GM12878 (cell line): ENCODE measurements around the gene SORCS1. TPM values are rescaled to one million over a fixed set of nuclear protein-coding genes. Genes with fewer than 3 reads are reported as not detected.

Experiments
- ATAC-seq: fragments of 200-7000 bp; cut with Tn5 transposase; 3 replicates; pipeline ENCODE4 v1.9.1; 2020; ENCODE audit warnings: mild to moderate bottlenecking, moderate library complexity
- BruUV-seq: library from RNA; stranded (reverse); fragments of 400-500 nt; replicated peaks from 2 replicates; lab custom pipeline; 2021; lab: Mats Ljungman, UMichigan
- CTCF ChIA-PET: fragments of 300-600 bp; sonication (Branson Sonifier 250); formaldehyde crosslinking; extraction: SDS; loops from one replicate; lab custom pipeline; 2021; ENCODE audit warnings: inconsistent platforms; lab: Yijun Ruan, JAX
- POLR2A ChIA-PET: fragments of 350-600 bp; formaldehyde crosslinking; extraction: SDS; loops from one replicate; lab custom pipeline; 2021; ENCODE audit warnings: inconsistent platforms; lab: Charles Lee
- RAD21 ChIA-PET: fragments of 300-600 bp; sonication (Branson Sonifier 250); formaldehyde crosslinking; loops from one replicate; lab custom pipeline; 2023; ENCODE audit warnings: antibody characterized with exemption; ENCODE audit not compliant: unreplicated experiment; lab: Charles Lee
- SMC1A ChIA-PET: fragments of 300-600 bp; sonication (Branson Sonifier 250); formaldehyde crosslinking; loops from one replicate; lab custom pipeline; 2023; ENCODE audit not compliant: unreplicated experiment, uncharacterized antibody; lab: Charles Lee
- DNase-seq: peaks from one replicate; pipeline ENCODE4 v3.0.0-alpha.2; 2011; ENCODE audit warnings: low read depth, low spot score
- FAIRE-seq: peaks from 3 replicates; lab custom pipeline; 2011; peaks lifted over from hg19 to GRCh38; lab: Jason Lieb, UNC
- H2AFZ ChIP-seq: 2 replicates; pipeline ENCODE4 v1.6.0; 2011; ENCODE audit warnings: low read depth, low read length, control low read depth; ENCODE audit not compliant: control insufficient read depth
- H3K27ac ChIP-seq: 2 replicates; pipeline ENCODE4 v1.5.1; 2011; ENCODE audit warnings: control low read depth; ENCODE audit not compliant: control insufficient read depth, insufficient read depth
- H3K27me3 ChIP-seq, 2 experiments: replicated peaks in 1 of 2; 2 replicates each; pipeline versions ENCODE4 v1.6.0 to v1.6.1; 2011; ENCODE audit warnings: low read length in 1 of 2; ENCODE audit not compliant: control insufficient read depth in 2 of 2, insufficient read depth in 2 of 2
- H3K36me3 ChIP-seq, 2 experiments: 2 replicates each; pipeline ENCODE4 v1.5.1; 2011; ENCODE audit warnings: low read length in 1 of 2; ENCODE audit not compliant: control insufficient read depth in 2 of 2, insufficient read depth in 2 of 2
- H3K4me1 ChIP-seq: 2 replicates; pipeline ENCODE4 v1.6.1; 2011; ENCODE audit warnings: mild to moderate bottlenecking, low read length, moderate library complexity, mixed read lengths; ENCODE audit not compliant: control insufficient read depth, insufficient read depth
- H3K4me2 ChIP-seq: 2 replicates; pipeline ENCODE4 v1.6.0; 2011; ENCODE audit warnings: control low read depth; ENCODE audit not compliant: control insufficient read depth, insufficient read depth
- H3K4me3 ChIP-seq: fragments of 200-600 bp; sonication (generic); 2 replicates; pipeline ENCODE4 v1.5.1; 2016
- H3K79me2 ChIP-seq: 2 replicates; pipeline ENCODE4 v1.6.0; 2011; ENCODE audit warnings: low read length; ENCODE audit not compliant: control insufficient read depth, insufficient read depth
- H3K9ac ChIP-seq: 2 replicates; pipeline ENCODE4 v1.8.0; 2011; ENCODE audit warnings: low read length, control low read depth, mixed read lengths; ENCODE audit not compliant: control insufficient read depth, insufficient read depth
- H3K9me3 ChIP-seq: replicated peaks from 3 replicates; pipeline ENCODE4 v1.5.1; 2011; ENCODE audit warnings: mild to moderate bottlenecking, low read length; ENCODE audit not compliant: control insufficient read depth, insufficient read depth
- H4K20me1 ChIP-seq: 2 replicates; pipeline ENCODE4 v1.6.0; 2011; ENCODE audit not compliant: control insufficient read depth, insufficient read depth
- BMI1 ChIP-seq: fragments of 450-650 bp; IDR thresholded peaks from 2 replicates; pipeline ENCODE4 v1.6.1; 2016; ENCODE audit warnings: mild to moderate bottlenecking, moderate library complexity, borderline replicate concordance
- CBFB ChIP-seq: IDR thresholded peaks from 2 replicates; pipeline ENCODE4 v1.6.1; 2016; ENCODE audit warnings: antibody characterized with exemption, low read depth
- CBX5 ChIP-seq: sonication (generic); IDR thresholded peaks from 2 replicates; pipeline ENCODE4 v1.6.1; 2016; ENCODE audit warnings: low read depth, moderate library complexity, mild to moderate bottlenecking, inconsistent platforms
- CEBPB ChIP-seq, 2 experiments: fragments of 150-350 bp in 1 of 2; IDR thresholded peaks; 2 replicates each; pipeline ENCODE4 v1.6.1; 2012 to 2014; ENCODE audit warnings: low read depth in 2 of 2, low read length in 2 of 2, borderline replicate concordance in 1 of 2, inconsistent platforms in 1 of 2
- CHD1 ChIP-seq: IDR thresholded peaks from 2 replicates; pipeline ENCODE4 v1.6.1; 2012; ENCODE audit warnings: low read depth, low read length, improper control_type of control experiment
- HDAC2 ChIP-seq: fragments of 200-600 bp; sonication (generic); IDR thresholded peaks from 2 replicates; pipeline ENCODE4 v1.6.1; 2017
- IKZF2 ChIP-seq, 2 experiments: fragments of 450-650 bp; IDR thresholded peaks; 2 replicates each; pipeline ENCODE4 v1.6.1; 2017; ENCODE audit warnings: mild to moderate bottlenecking in 2 of 2, moderate library complexity in 2 of 2
- IRF4 ChIP-seq: IDR thresholded peaks from 2 replicates; pipeline ENCODE4 v1.6.1; 2011; ENCODE audit warnings: low read depth, low read length
- LARP7 ChIP-seq: fragments of 450-650 bp; IDR thresholded peaks from 2 replicates; pipeline ENCODE4 v1.6.1; 2017; ENCODE audit warnings: mild to moderate bottlenecking
- PAX8 ChIP-seq: fragments of 450-650 bp; IDR thresholded peaks from 2 replicates; pipeline ENCODE4 v1.6.1; 2017; ENCODE audit warnings: mild to moderate bottlenecking, moderate library complexity
- RB1 ChIP-seq: fragments of 450-650 bp; formaldehyde crosslinking; IDR thresholded peaks from 2 replicates; pipeline ENCODE4 v1.6.1; 2017; ENCODE audit warnings: mild to moderate bottlenecking, borderline replicate concordance
- SREBF2 ChIP-seq: IDR thresholded peaks from 2 replicates; pipeline ENCODE4 v1.6.1; 2012; ENCODE audit warnings: mild to moderate bottlenecking, low read length
- SUZ12 ChIP-seq: fragments of 200-600 bp; sonication (generic); IDR thresholded peaks from one replicate; pipeline ENCODE4 v1.6.1; 2018; ENCODE audit warnings: antibody characterized with exemption, mild to moderate bottlenecking; ENCODE audit not compliant: unreplicated experiment
- ZNF274 ChIP-seq: IDR thresholded peaks from one replicate; pipeline ENCODE4 v1.8.0; 2011; ENCODE audit not compliant: insufficient read length, insufficient read depth
- WGBS: methylation state at CpG from one replicate; pipeline ENCODE4 v1.1.6; 2016; ENCODE audit warnings: low lambda C conversion rate; ENCODE audit not compliant: insufficient replicate concordance, insufficient coverage; ENCODE audit errors: missing lambda C conversion rate; 5-methylcytosine and 5-hydroxymethylcytosine counted together
- in situ Hi-C: fragments of 300-500 bp; cut with MboI; formaldehyde crosslinking; loops from 9 replicates; pipeline ENCODE4 v1.14.3; 2018; ENCODE audit warnings: mixed read lengths
- intact Hi-C: fragments of 100-400 bp; cut with micrococcal nuclease; formaldehyde crosslinking; loops from one replicate; pipeline ENCODE4 v1.14.2; 2022; ENCODE audit not compliant: unreplicated experiment
- polyA plus RNA-seq, 11 experiments: library from polyadenylated mRNA; depleted of rRNA in 4 of 11; unstranded in 6 of 11; stranded (reverse) in 5 of 11; fragments of >200 nt; fragmentation: Nextera tagmentation in 4 of 11; fragmentation: Illumina TruSeq in 1 of 11; extraction: Ambion mirVana in 4 of 11; extraction: Trizol in 1 of 11; gene quantifications; 1 replicate in 1 of 11; 2 replicates in 10 of 11; pipeline versions ENCODE4 v1.2.1 to v1.2.3, GENCODE V29; 2011 to 2016; ENCODE audit warnings: inconsistent platforms in 2 of 11, missing spikeins in 2 of 11, low read depth in 1 of 11
- total RNA-seq, 4 experiments: library from RNA; depleted of rRNA in 3 of 4; stranded (reverse); fragments of >200 nt in 3 of 4; fragmentation: Illumina TruSeq in 1 of 4; extraction: Trizol in 1 of 4; gene quantifications; 2 replicates each; pipeline versions ENCODE4 v1.2.1 to v1.2.3, GENCODE V29; 2013 to 2021
- TF ChIP-seq, protein P1 (sequence below): fragments of 450-650 bp; IDR thresholded peaks from 2 replicates; pipeline ENCODE4 v1.6.1; 2017; ENCODE audit warnings: mild to moderate bottlenecking, moderate library complexity
- TF ChIP-seq, protein P2 (sequence below): fragments of 150-350 bp; IDR thresholded peaks from 2 replicates; pipeline ENCODE4 v1.6.1; 2016; ENCODE audit warnings: low read depth, low read length

The SORCS1 gene
- total and polyA plus RNA-seq, 10 of the 15 experiments (the other 5 are each of a cell fraction or from before 2014, with no cell fraction given): 0.02 to 9.6 (median 0.06) TPM; not detected in 3

- H3K36me3 ChIP-seq: no peaks in the 10 kb centered on the region
- no peak for DNase-seq
- H3K4me2 ChIP-seq: no peak overlapping the region
- no peaks in the 10 kb centered on the region for H3K79me2 ChIP-seq
- H3K9ac ChIP-seq: no peak overlapping the region
- H3K27ac ChIP-seq: no peak overlapping the region
- ChIA-PET CTCF (interaction anchor here (1.0 to 1.6 kb wide), 2 partner anchors 36 to 152 kb away, joined by 3 read pairs; no protein-coding TSS in a partner anchor), POLR2A (interaction anchor here (0.7 kb wide), 1 partner anchor 24 kb away, joined by 4 read pairs; no protein-coding TSS in a partner anchor), RAD21 (interaction anchor here (1.1 kb wide), 2 partner anchors 8 to 129 kb away, joined by 4 read pairs; no protein-coding TSS in a partner anchor), SMC1A (interaction anchor here (0.8 to 1.0 kb wide), 3 partner anchors 9 to 152 kb away, joined by 3 to 4 read pairs (median 3); no protein-coding TSS in a partner anchor)
- no peak overlapping the region for H2AFZ ChIP-seq
- in situ Hi-C loops (no loop called here), intact Hi-C loops (no loop called here)
- H3K27me3 ChIP-seq: no peaks in the 10 kb centered on the region
- no peak for ATAC-seq
- no peaks in the 10 kb centered on the region; the same call in 2 of the 3 replicates for H3K9me3 ChIP-seq
- 52% methylated on average over 6 of the region's 6 CpGs for WGBS
- TF ChIP-seq IRF4 (no peak), PAX8 (no peak), ZNF274 (no peak), CEBPB (IDR thresholded peaks at IDR 0.05; ENCODE audit: borderline replicate concordance in 1 of 2, low read depth in 2 of 2, low read length in 2 of 2) (no peak), BMI1 (no peak), LARP7 (no peak), HDAC2 (no peak), IKZF2 (IDR thresholded peaks at IDR 0.05) (no peak), SUZ12 (no peak), CHD1 (no peak), SREBF2 (no peak), CBX5 (no peak), RB1 (no peak), CBFB (no peak)
- TF ChIP-seq, protein P1, sequence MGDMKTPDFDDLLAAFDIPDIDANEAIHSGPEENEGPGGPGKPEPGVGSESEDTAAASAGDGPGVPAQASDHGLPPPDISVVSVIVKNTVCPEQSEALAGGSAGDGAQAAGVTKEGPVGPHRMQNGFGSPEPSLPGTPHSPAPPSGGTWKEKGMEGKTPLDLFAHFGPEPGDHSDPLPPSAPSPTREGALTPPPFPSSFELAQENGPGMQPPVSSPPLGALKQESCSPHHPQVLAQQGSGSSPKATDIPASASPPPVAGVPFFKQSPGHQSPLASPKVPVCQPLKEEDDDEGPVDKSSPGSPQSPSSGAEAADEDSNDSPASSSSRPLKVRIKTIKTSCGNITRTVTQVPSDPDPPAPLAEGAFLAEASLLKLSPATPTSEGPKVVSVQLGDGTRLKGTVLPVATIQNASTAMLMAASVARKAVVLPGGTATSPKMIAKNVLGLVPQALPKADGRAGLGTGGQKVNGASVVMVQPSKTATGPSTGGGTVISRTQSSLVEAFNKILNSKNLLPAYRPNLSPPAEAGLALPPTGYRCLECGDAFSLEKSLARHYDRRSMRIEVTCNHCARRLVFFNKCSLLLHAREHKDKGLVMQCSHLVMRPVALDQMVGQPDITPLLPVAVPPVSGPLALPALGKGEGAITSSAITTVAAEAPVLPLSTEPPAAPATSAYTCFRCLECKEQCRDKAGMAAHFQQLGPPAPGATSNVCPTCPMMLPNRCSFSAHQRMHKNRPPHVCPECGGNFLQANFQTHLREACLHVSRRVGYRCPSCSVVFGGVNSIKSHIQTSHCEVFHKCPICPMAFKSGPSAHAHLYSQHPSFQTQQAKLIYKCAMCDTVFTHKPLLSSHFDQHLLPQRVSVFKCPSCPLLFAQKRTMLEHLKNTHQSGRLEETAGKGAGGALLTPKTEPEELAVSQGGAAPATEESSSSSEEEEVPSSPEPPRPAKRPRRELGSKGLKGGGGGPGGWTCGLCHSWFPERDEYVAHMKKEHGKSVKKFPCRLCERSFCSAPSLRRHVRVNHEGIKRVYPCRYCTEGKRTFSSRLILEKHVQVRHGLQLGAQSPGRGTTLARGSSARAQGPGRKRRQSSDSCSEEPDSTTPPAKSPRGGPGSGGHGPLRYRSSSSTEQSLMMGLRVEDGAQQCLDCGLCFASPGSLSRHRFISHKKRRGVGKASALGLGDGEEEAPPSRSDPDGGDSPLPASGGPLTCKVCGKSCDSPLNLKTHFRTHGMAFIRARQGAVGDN: no peak
- TF ChIP-seq, protein P2, sequence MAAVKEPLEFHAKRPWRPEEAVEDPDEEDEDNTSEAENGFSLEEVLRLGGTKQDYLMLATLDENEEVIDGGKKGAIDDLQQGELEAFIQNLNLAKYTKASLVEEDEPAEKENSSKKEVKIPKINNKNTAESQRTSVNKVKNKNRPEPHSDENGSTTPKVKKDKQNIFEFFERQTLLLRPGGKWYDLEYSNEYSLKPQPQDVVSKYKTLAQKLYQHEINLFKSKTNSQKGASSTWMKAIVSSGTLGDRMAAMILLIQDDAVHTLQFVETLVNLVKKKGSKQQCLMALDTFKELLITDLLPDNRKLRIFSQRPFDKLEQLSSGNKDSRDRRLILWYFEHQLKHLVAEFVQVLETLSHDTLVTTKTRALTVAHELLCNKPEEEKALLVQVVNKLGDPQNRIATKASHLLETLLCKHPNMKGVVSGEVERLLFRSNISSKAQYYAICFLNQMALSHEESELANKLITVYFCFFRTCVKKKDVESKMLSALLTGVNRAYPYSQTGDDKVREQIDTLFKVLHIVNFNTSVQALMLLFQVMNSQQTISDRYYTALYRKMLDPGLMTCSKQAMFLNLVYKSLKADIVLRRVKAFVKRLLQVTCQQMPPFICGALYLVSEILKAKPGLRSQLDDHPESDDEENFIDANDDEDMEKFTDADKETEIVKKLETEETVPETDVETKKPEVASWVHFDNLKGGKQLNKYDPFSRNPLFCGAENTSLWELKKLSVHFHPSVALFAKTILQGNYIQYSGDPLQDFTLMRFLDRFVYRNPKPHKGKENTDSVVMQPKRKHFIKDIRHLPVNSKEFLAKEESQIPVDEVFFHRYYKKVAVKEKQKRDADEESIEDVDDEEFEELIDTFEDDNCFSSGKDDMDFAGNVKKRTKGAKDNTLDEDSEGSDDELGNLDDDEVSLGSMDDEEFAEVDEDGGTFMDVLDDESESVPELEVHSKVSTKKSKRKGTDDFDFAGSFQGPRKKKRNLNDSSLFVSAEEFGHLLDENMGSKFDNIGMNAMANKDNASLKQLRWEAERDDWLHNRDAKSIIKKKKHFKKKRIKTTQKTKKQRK: no peak
- no peak overlapping the region for H3K4me3 ChIP-seq
- FAIRE-seq: no peak
- no peaks in the 10 kb centered on the region for H3K4me1 ChIP-seq
- no TSS peak for BruUV-seq
- no peaks in the 10 kb centered on the region for H4K20me1 ChIP-seq
Measured at GRCh38 chr10:106857728-106858127, 306.8 kb downstream of the SORCS1 start.
